ENCODE results near the gene DRD4.

Gene DRD4

GRCh38 chr11:680476-680875 is 43.4 kb downstream of the DRD4 start:
- TF ChIP-seq CTCF (IDR thresholded peaks at IDR 0.05): no peak
- Histone ChIP-seq H3K27me3 (no peaks in the 10 kb centered on the region), H3K27ac (no peak overlapping the region), H3K36me3 (peaks cover 54% of the 10 kb centered on the region), H3K4me1 (ENCODE audit: control insufficient read depth in 1 of 2, insufficient read depth in 1 of 2, low read depth in 1 of 2, low read length in 1 of 2) (no peaks in the 10 kb centered on the region), H3K9me3 (no peaks in the 10 kb centered on the region), H3K4me3 (ENCODE audit: low read depth in 1 of 2, low read length in 1 of 2) (no peak overlapping the region)

- Histone ChIP-seq H3K27me3 (no peaks in the 10 kb centered on the region), H3K4me3 (ENCODE audit: low read depth in 1 of 2, low read length in 1 of 2) (no peak overlapping the region), H3K9me3 (no peaks in the 10 kb centered on the region), H3K36me3 (peaks cover 58% of the 10 kb centered on the region), H3K4me1 (ENCODE audit: control insufficient read depth in 1 of 2, insufficient read depth in 1 of 2, low read depth in 1 of 2, low read length in 1 of 2) (no peaks in the 10 kb centered on the region), H3K27ac (no peak overlapping the region)
- TF ChIP-seq CTCF (IDR thresholded peaks at IDR 0.05): no peak
Measured at GRCh38 chr11:680970-681369, 43.9 kb downstream of the DRD4 start.

GRCh38 chr11:686451-687243 is 49.6 kb downstream of the DRD4 start:
- no peak overlapping the region for H3K27ac ChIP-seq
- no peaks in the 10 kb centered on the region for H3K4me1 ChIP-seq (ENCODE audit: control insufficient read depth in 1 of 2, insufficient read depth in 1 of 2, low read depth in 1 of 2, low read length in 1 of 2)
- H3K4me3 ChIP-seq (ENCODE audit: low read depth in 1 of 2, low read length in 1 of 2): no peak overlapping the region
- TF ChIP-seq CTCF (IDR thresholded peaks at IDR 0.05): no peak
- no peaks in the 10 kb centered on the region for H3K27me3 ChIP-seq
- no peaks in the 10 kb centered on the region for H3K9me3 ChIP-seq
- H3K36me3 ChIP-seq: peaks cover 69% of the 10 kb centered on the region

GRCh38 chr11:687751-688150 is 50.7 kb downstream of the DRD4 start:
- Histone ChIP-seq H3K4me1 (ENCODE audit: control insufficient read depth in 1 of 2, insufficient read depth in 1 of 2, low read depth in 1 of 2, low read length in 1 of 2) (no peaks in the 10 kb centered on the region), H3K36me3 (peaks cover 64% of the 10 kb centered on the region)

GRCh38 chr11:688681-689080 is 51.6 kb downstream of the DRD4 start:
- peaks cover 57% of the 10 kb centered on the region for H3K36me3 ChIP-seq

More at GRCh38 chr11:687751-688150, 50.7 kb downstream of the DRD4 start:
- H3K27ac ChIP-seq: no peak overlapping the region
- H3K4me3 ChIP-seq (ENCODE audit: low read depth in 1 of 2, low read length in 1 of 2): no peak overlapping the region
- H3K27me3 ChIP-seq: no peaks in the 10 kb centered on the region
- H3K9me3 ChIP-seq: no peaks in the 10 kb centered on the region
- no peak for TF ChIP-seq CTCF (IDR thresholded peaks at IDR 0.05)

More at GRCh38 chr11:688681-689080, 51.6 kb downstream of the DRD4 start:
- TF ChIP-seq CTCF (IDR thresholded peaks at IDR 0.05): no peak
- peaks cover 6 to 7% of the 10 kb centered on the region in 2 experiments for H3K4me1 ChIP-seq (ENCODE audit: control insufficient read depth in 1 of 2, insufficient read depth in 1 of 2, low read depth in 1 of 2, low read length in 1 of 2)
- no peaks in the 10 kb centered on the region for H3K9me3 ChIP-seq
- H3K4me3 ChIP-seq (ENCODE audit: low read depth in 1 of 2, low read length in 1 of 2): no peak overlapping the region
- no peaks in the 10 kb centered on the region for H3K27me3 ChIP-seq
- no peak overlapping the region for H3K27ac ChIP-seq

Data from neutrophil (primary cell).